CD4-positive, alpha-beta memory T cell (primary cell): ENCODE measurements around the gene RLF. TPM values are rescaled to one million over a fixed set of nuclear protein-coding genes. Genes with fewer than 3 reads are reported as not detected.
"Not testable (repeated sequence)": the region's sequence is repeated elsewhere in the genome, so short reads cannot be mapped to it uniquely, and the experiment has no call there.

Experiments used
- CTCF ChIA-PET: fragments of 350-600 bp; sonication (Branson Sonifier 250); formaldehyde crosslinking; loops from one replicate; lab custom pipeline; 2021; ENCODE audit warnings: inconsistent platforms; ENCODE audit not compliant: partially characterized antibody; lab: Charles Lee
- POLR2A ChIA-PET: fragments of 350-600 bp; sonication (Branson Sonifier 250); formaldehyde crosslinking; loops from one replicate; lab custom pipeline; 2021; ENCODE audit not compliant: partially characterized antibody; lab: Charles Lee
- DNase-seq, 5 donors: peaks; one replicate each; pipeline versions ENCODE4 v3.0.0 to v3.0.0-alpha.2; 2020 to 2022; ENCODE audit warnings: mixed read lengths in 1 of 5
- H3K27ac ChIP-seq: one replicate; pipeline ENCODE4 v1.7.0; 2013; ENCODE audit warnings: low read depth, low read length
- H3K27me3 ChIP-seq: 2 replicates; pipeline ENCODE4 v1.7.0; 2013; ENCODE audit warnings: mild to moderate bottlenecking, low read length, moderate library complexity; ENCODE audit not compliant: insufficient read depth
- H3K36me3 ChIP-seq: 2 replicates; pipeline ENCODE4 v1.7.0; 2013; ENCODE audit warnings: mild to moderate bottlenecking, low read length, moderate library complexity; ENCODE audit not compliant: insufficient read depth
- H3K4me1 ChIP-seq: 2 replicates; pipeline ENCODE4 v1.7.0; 2013; ENCODE audit warnings: mild to moderate bottlenecking, low read length, moderate library complexity; ENCODE audit not compliant: insufficient read depth
- H3K4me3 ChIP-seq, 2 donors: one replicate each; pipeline ENCODE4 v1.7.0; 2013; ENCODE audit warnings: low read length in 2 of 2, mild to moderate bottlenecking in 1 of 2
- H3K9me3 ChIP-seq, 2 donors: one replicate each; pipeline ENCODE4 v1.7.0; 2013; ENCODE audit warnings: low read length in 2 of 2, control low read depth in 1 of 2; ENCODE audit not compliant: control insufficient read depth in 1 of 2
- H3K27ac Mint-ChIP-seq, 7 donors: one replicate each; pipeline ENCODE4 v1.8.0; 2020 to 2021; ENCODE audit warnings: mixed read lengths in 7 of 7, mild to moderate bottlenecking in 6 of 7, inconsistent platforms in 3 of 7, moderate library complexity in 3 of 7
- H3K27me3 Mint-ChIP-seq, 2 donors: one replicate each; pipeline ENCODE4 v1.8.0; 2020 to 2021; ENCODE audit warnings: mixed read lengths in 2 of 2
- H3K36me3 Mint-ChIP-seq, 2 donors: one replicate each; pipeline ENCODE4 v1.8.0; 2020 to 2021; ENCODE audit warnings: mixed read lengths in 2 of 2, inconsistent platforms in 1 of 2, mild to moderate bottlenecking in 1 of 2
- H3K4me1 Mint-ChIP-seq, 4 donors: one replicate each; pipeline ENCODE4 v1.8.0; 2020 to 2021; ENCODE audit warnings: mixed read lengths in 4 of 4, mild to moderate bottlenecking in 1 of 4
- H3K4me3 Mint-ChIP-seq, 8 donors: one replicate each; pipeline ENCODE4 v1.8.0; 2020 to 2021; ENCODE audit warnings: mixed read lengths in 8 of 8, mild to moderate bottlenecking in 7 of 8, moderate library complexity in 6 of 8, inconsistent platforms in 3 of 8
- H3K9me3 Mint-ChIP-seq, 8 donors: one replicate each; pipeline ENCODE4 v1.8.0; 2020 to 2021; ENCODE audit warnings: mixed read lengths in 8 of 8, mild to moderate bottlenecking in 5 of 8, inconsistent platforms in 3 of 8, moderate library complexity in 1 of 8
- intact Hi-C: fragments of 100-400 bp; cut with micrococcal nuclease; formaldehyde crosslinking; loops from one replicate; pipeline ENCODE4 v1.15.1; 2023
- polyA plus RNA-seq, 2 donors: library from polyadenylated mRNA; unstranded; fragments of 300-500 nt; fragmentation: Illumina TruSeq; gene quantifications; one replicate each; pipeline ENCODE4 v1.2.3, GENCODE V29; 2021
- total RNA-seq, 2 experiments: library from RNA; stranded (reverse); gene quantifications; one replicate each; pipeline ENCODE4 v1.2.3, GENCODE V29; 2021

RLF gene
- total and polyA plus RNA-seq, 4 experiments from 2014 or later = 7.6 to 23.4 (median 16.5) TPM

DNA sequence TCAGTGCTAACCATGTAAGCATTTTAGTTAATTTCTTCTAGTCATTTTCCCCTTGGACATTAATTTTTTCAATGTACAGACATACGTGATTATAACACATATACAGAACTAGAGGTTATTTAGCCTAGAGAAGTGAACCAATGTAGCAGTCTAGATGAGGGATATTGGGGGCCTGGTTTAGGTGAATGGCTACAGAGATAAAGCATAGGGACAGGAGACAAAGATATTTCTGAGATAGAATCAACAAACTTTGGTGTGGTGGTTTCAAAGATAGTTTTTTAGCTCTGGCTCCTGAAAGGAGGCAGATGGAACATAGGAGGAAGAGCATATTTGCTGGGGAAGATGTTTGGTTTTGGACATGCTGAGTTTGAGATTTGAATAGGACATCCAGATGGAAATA lies 23.0 kb downstream of the RLF start:
- POLR2A ChIA-PET = interaction anchor here (0.6 kb wide), 1 partner anchor 57 kb away, joined by 4 read pairs; no protein-coding TSS in a partner anchor

DNA sequence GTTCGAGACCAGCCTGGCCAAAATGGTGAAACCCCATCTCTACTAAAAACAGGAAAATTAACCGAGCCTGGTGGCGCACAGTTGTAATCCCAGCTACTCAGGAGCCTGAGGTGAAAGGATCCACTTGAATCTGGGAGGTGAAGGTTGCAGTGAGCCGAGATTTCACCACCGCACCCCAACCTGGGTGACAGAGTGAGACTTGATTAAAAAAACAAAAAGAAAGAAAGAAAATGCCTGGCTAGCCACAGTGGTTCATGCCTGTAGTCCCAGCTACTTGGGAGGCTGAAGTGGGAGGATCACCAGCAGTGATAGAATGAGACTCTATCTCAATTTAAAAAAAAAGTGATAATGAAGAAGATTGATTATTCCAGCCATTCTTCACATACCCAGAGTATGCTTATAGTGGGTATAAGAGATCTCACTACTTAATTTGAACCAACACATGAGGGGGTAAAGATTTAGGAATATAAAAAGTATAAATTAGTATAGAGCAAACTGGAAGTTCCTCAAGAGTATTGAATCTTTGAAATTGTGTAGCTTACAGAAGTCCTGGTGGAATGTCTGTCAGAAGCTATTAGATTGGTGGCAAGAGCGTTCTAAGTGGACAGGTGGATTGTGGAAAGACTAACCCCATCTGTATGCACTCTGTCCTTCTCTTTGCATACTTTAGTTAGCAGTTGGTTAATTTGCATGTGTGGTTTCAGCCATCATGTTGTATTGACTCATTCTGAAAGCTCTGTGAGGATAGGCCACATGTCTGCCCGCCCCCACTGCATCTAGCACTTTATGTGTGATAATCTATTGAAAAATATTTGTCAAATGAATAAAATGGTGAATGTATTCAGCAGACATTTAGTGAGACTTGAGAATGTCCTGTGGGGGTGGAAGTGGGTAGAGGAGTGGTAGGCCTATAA lies 25.0 kb downstream of the RLF start:
- H3K4me1 Mint-ChIP-seq = peaks cover 41 to 54% (median 46%) of the 10 kb centered on the region in 4 donors
- H3K27me3 Mint-ChIP-seq = no peaks in the 10 kb centered on the region
- ChIA-PET CTCF (interaction anchor here (1.1 to 1.3 kb wide), 4 partner anchors 14 to 42 kb away, joined by 3 to 4 read pairs (median 4); no protein-coding TSS in a partner anchor), POLR2A (no interaction called here)
- intact Hi-C loops = no loop called here
- Histone ChIP-seq H3K36me3 (peaks cover 8% of the 10 kb centered on the region), H3K9me3 (no peaks in the 10 kb centered on the region), H3K4me1 (peaks cover 52% of the 10 kb centered on the region), H3K4me3 (no peak overlapping the region), H3K27ac (no peak overlapping the region), H3K27me3 (no peaks in the 10 kb centered on the region)
- H3K36me3 Mint-ChIP-seq = peaks cover 17 to 18% of the 10 kb centered on the region in 2 donors
- no peaks in the 10 kb centered on the region for H3K9me3 Mint-ChIP-seq
- peak overlapping the region in 5 of 8 donors; percentile 1 to 51 (median 15) for H3K4me3 Mint-ChIP-seq
- peak overlapping the region in 6 of 7 donors; percentile 15 to 91 (median 56) for H3K27ac Mint-ChIP-seq
- peak in 2 of 5 donors; percentile 4 to 39 for DNase-seq

More for the DNA sequence above, 23.0 kb downstream of the RLF start:
- Histone ChIP-seq H3K4me1 (peaks cover 60% of the 10 kb centered on the region), H3K27me3 (no peaks in the 10 kb centered on the region), H3K27ac (no peak overlapping the region), H3K4me3 (no peak overlapping the region), H3K9me3 (no peaks in the 10 kb centered on the region), H3K36me3 (peaks cover 2% of the 10 kb centered on the region)
- H3K27ac Mint-ChIP-seq = peak overlapping the region in 5 of 7 donors; percentile 4 to 55 (median 5)
- no peak for DNase-seq
- H3K9me3 Mint-ChIP-seq = peaks cover 0 to 2% (median 0%) of the 10 kb centered on the region in 8 donors
- no peaks in the 10 kb centered on the region for H3K27me3 Mint-ChIP-seq
- peak overlapping the region in 2 of 8 donors; percentile 5 to 56 for H3K4me3 Mint-ChIP-seq
- CTCF ChIA-PET = interaction anchor here (1.0 to 2.4 kb wide), 6 partner anchors 13 to 145 kb away, joined by 3 to 12 read pairs (median 4); no protein-coding TSS in a partner anchor
- intact Hi-C loops = no loop called here
- H3K4me1 Mint-ChIP-seq = peaks cover 51 to 74% (median 61%) of the 10 kb centered on the region in 4 donors
- H3K36me3 Mint-ChIP-seq = peaks cover 3 to 8% of the 10 kb centered on the region in 2 donors

GRCh38 chr1:40187399-40187798 lies 26.2 kb downstream of the RLF start:
- H3K9me3 Mint-ChIP-seq = no peaks in the 10 kb centered on the region
- H3K4me3 Mint-ChIP-seq = no peak overlapping the region
- CTCF ChIA-PET = no interaction called here
- intact Hi-C loops = no loop called here
- H3K27me3 Mint-ChIP-seq = no peaks in the 10 kb centered on the region
- Histone ChIP-seq H3K27ac (no peak overlapping the region), H3K36me3 (peaks cover 15% of the 10 kb centered on the region), H3K4me1 (peaks cover 50% of the 10 kb centered on the region), H3K9me3 (no peaks in the 10 kb centered on the region), H3K27me3 (no peaks in the 10 kb centered on the region), H3K4me3 (no peak overlapping the region)
- DNase-seq = no peak
- H3K27ac Mint-ChIP-seq = peak overlapping the region in 2 of 7 donors; percentile 57 to 68
- POLR2A ChIA-PET = no interaction called here
- peaks cover 18 to 25% of the 10 kb centered on the region in 2 donors for H3K36me3 Mint-ChIP-seq
- H3K4me1 Mint-ChIP-seq = peaks cover 39 to 46% (median 43%) of the 10 kb centered on the region in 4 donors

DNA sequence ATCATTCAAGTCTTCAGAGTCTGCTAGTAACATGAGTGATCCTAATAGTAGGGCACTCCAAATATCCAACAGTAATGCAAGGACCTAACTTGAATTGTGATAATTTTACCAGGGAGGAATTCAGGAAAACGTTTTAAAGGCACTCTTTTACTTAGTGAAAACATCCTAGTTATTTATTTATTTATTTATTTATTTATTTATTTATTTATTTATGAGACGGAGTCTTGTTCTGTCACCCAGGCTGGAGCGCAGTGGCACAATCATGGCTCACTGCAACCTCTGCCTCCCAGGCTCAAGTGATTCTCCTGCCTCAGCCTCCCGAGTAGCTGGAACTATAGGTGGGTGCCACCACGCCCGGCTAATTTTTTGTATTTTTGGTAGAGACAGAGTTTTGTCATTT lies 33.5 kb downstream of the RLF start:
- H3K9me3 ChIP-seq, H3K27me3 ChIP-seq, H3K27me3 Mint-ChIP-seq, H3K4me3 ChIP-seq, H3K9me3 Mint-ChIP-seq, H3K27ac ChIP-seq, intact Hi-C loops, H3K4me1 ChIP-seq, H3K27ac Mint-ChIP-seq, H3K4me1 Mint-ChIP-seq, H3K4me3 Mint-ChIP-seq, DNase-seq, POLR2A ChIA-PET: not testable (repeated sequence)
- H3K36me3 ChIP-seq = peaks cover 30% of the 10 kb centered on the region
- peaks cover 31 to 64% of the 10 kb centered on the region in 2 donors for H3K36me3 Mint-ChIP-seq
- CTCF ChIA-PET = interaction anchor here (1.1 kb wide), 1 partner anchor 11 kb away, joined by 3 read pairs; no protein-coding TSS in a partner anchor

GRCh38 chr1:40197656-40198055 lies 36.5 kb downstream of the RLF start:
- Mint-ChIP-seq H3K27ac (no peak overlapping the region), H3K4me3 (no peak overlapping the region), H3K4me1 (peaks cover 5 to 9% (median 6%) of the 10 kb centered on the region in 4 donors), H3K36me3 (peaks cover 35 to 60% of the 10 kb centered on the region in 2 donors), H3K27me3 (no peaks in the 10 kb centered on the region), H3K9me3 (no peaks in the 10 kb centered on the region)
- Histone ChIP-seq H3K4me1 (no peaks in the 10 kb centered on the region), H3K27me3 (no peaks in the 10 kb centered on the region), H3K27ac (no peak overlapping the region), H3K9me3 (no peaks in the 10 kb centered on the region), H3K36me3 (peaks cover 15% of the 10 kb centered on the region), H3K4me3 (no peak overlapping the region)
- CTCF ChIA-PET = interaction anchor here (1.0 to 1.5 kb wide), 4 partner anchors 9 to 53 kb away, joined by 3 to 7 read pairs (median 3); no protein-coding TSS in a partner anchor
- intact Hi-C loops = no loop called here
- no peak for DNase-seq
- POLR2A ChIA-PET = no interaction called here

DNA sequence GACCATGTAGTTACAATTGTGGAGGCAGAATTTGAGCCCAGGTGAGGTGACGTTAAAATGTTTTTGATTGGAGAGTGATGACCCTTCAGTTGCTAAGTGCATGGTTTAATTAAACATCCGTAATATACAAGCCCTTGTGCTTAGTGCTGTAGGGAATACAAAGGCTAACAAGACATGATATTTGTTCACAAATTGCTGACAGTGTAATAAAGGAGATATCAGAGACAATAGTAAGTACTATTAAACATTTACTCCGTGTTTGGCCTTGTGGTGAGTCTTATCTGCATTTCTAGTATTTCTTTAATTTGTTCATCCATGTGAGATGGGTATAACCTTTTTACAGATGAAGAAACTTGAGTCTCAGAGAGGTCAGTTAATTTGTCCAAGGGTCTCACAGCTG lies 37.9 kb downstream of the RLF start:
- ChIA-PET CTCF (interaction anchor here (1.4 kb wide), 1 partner anchor 47 kb away, joined by 3 read pairs; no protein-coding TSS in a partner anchor), POLR2A (no interaction called here)
- H3K4me3 ChIP-seq = no peak overlapping the region
- no peak overlapping the region for H3K27ac ChIP-seq
- H3K27ac Mint-ChIP-seq = peak overlapping the region in 1 of 7 donors; percentile 36
- H3K9me3 Mint-ChIP-seq = no peaks in the 10 kb centered on the region
- H3K27me3 Mint-ChIP-seq = no peaks in the 10 kb centered on the region
- no peaks in the 10 kb centered on the region for H3K27me3 ChIP-seq
- peaks cover 35 to 55% of the 10 kb centered on the region in 2 donors for H3K36me3 Mint-ChIP-seq
- no peak overlapping the region for H3K4me3 Mint-ChIP-seq
- H3K4me1 Mint-ChIP-seq = peaks cover 5 to 9% (median 7%) of the 10 kb centered on the region in 4 donors
- H3K36me3 ChIP-seq = peaks cover 14% of the 10 kb centered on the region
- H3K9me3 ChIP-seq = no peaks in the 10 kb centered on the region
- DNase-seq = no peak
- intact Hi-C loops = no loop called here
- H3K4me1 ChIP-seq = no peaks in the 10 kb centered on the region

DNA sequence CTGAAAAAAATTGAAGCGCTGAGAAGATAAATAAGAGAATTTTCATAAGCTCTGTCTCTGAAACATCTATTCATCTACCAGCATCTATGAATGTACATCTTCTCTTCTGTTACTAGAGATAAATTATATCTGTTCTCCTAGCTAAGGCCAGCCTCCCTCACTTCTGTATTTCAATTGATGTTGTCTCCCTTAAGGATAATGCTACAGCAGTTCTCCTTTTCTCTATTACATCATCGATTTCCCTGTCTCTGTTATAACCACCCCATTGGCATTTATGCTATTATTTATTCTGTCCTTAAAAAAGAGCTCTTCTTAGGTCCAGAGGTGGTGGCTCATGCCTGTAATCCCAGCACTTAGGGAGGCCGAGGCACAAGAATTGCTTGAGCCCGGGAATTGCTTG lies 43.7 kb downstream of the RLF start:
- peaks cover 0 to 14% (median 4%) of the 10 kb centered on the region in 4 donors for H3K4me1 Mint-ChIP-seq
- H3K27ac Mint-ChIP-seq = peak overlapping the region in 2 of 7 donors; percentile 35 to 53
- H3K27me3 ChIP-seq = no peaks in the 10 kb centered on the region
- no peaks in the 10 kb centered on the region for H3K9me3 ChIP-seq
- no peaks in the 10 kb centered on the region for H3K27me3 Mint-ChIP-seq
- no peak overlapping the region for H3K4me3 Mint-ChIP-seq
- peaks cover 38 to 55% of the 10 kb centered on the region in 2 donors for H3K36me3 Mint-ChIP-seq
- H3K9me3 Mint-ChIP-seq = no peaks in the 10 kb centered on the region
- DNase-seq = no peak
- H3K27ac ChIP-seq = no peak overlapping the region
- POLR2A ChIA-PET = no interaction called here
- peaks cover 23% of the 10 kb centered on the region for H3K36me3 ChIP-seq
- CTCF ChIA-PET = interaction anchor here (0.7 to 1.8 kb wide), 2 partner anchors 52 to 228 kb away, joined by 3 to 4 read pairs; no protein-coding TSS in a partner anchor
- H3K4me3 ChIP-seq = no peak overlapping the region
- H3K4me1 ChIP-seq = no peaks in the 10 kb centered on the region
- intact Hi-C loops = no loop called here
